ENCODE data around the gene COP1.
"Not testable (repeated sequence)": the region's sequence is repeated elsewhere in the genome, so short reads cannot be mapped to it uniquely, and the experiment has no call there.

Gene COP1

GRCh38 chr1:176206961-176207902 lies at the start of gene COP1:
Gene COP1 (minus strand): TSS chr1:176207286. CDS start chr1:176206978, 308 bp downstream.
- DNase-seq: peak; percentile 86

- DNase-seq: no peak
Observed at GRCh38 chr1:176252191-176252590, 45.1 kb upstream of the COP1 start.

- DNase-seq: no peak
Observed at GRCh38 chr1:176244851-176245250, 37.8 kb upstream of the COP1 start.

- DNase-seq: no peak
Observed at GRCh38 chr1:176243746-176244145, 36.7 kb upstream of the COP1 start.

GRCh38 chr1:176241385-176242015 lies 34.4 kb upstream of the COP1 start:
- no peak for DNase-seq

GRCh38 chr1:176233657-176234056 lies 26.6 kb upstream of the COP1 start:
- DNase-seq: not testable (repeated sequence)

- no peak for DNase-seq
Observed at GRCh38 chr1:176227579-176227978, 20.5 kb upstream of the COP1 start.

GRCh38 chr1:176225911-176226310 lies 18.8 kb upstream of the COP1 start:
- DNase-seq: no peak

- DNase-seq: no peak
Observed at GRCh38 chr1:176225479-176225875, 18.4 kb upstream of the COP1 start.

GRCh38 chr1:176222196-176222595 lies 15.1 kb upstream of the COP1 start:
- DNase-seq: no peak

GRCh38 chr1:176220100-176220689 lies 13.1 kb upstream of the COP1 start:
- no peak for DNase-seq

- no peak for DNase-seq
Observed at GRCh38 chr1:176217461-176218099, 10.5 kb upstream of the COP1 start.

- no peak for DNase-seq
Observed at GRCh38 chr1:176216031-176216430, 8.9 kb upstream of the COP1 start.

- DNase-seq: no peak
Observed at GRCh38 chr1:176211396-176212165, 4.5 kb upstream of the COP1 start.

- no peak for DNase-seq
Observed at GRCh38 chr1:176208034-176208433, 948 bp upstream of the COP1 start.

GRCh38 chr1:176206006-176206960 lies 803 bp downstream of the COP1 start:
- no peak for DNase-seq

- DNase-seq: no peak
Observed at GRCh38 chr1:176205332-176205914, 1.7 kb downstream of the COP1 start.

GRCh38 chr1:176204655-176205054 lies 2.4 kb downstream of the COP1 start:
- not testable (repeated sequence) for DNase-seq

- no peak for DNase-seq
Observed at GRCh38 chr1:176203735-176204134, 3.4 kb downstream of the COP1 start.

GRCh38 chr1:176201568-176201967 lies 5.5 kb downstream of the COP1 start:
- no peak for DNase-seq

- no peak for DNase-seq
Observed at GRCh38 chr1:176199707-176200106, 7.4 kb downstream of the COP1 start.
